ENCODE results near the gene ITPR1.
A peak's percentile ranks its signal among the peaks of the same experiment; 100 is the strongest.

The ITPR1 gene

GRCh38 chr3:4568841-4569240, 75.7 kb downstream of the ITPR1 start:
- no peak for TF ChIP-seq EZH2phosphoT487 (IDR thresholded peaks at IDR 0.05; ENCODE audit: borderline replicate concordance)
- TF ChIP-seq CTCF (conservative IDR thresholded peaks at IDR 0.05; ENCODE audit: low read length), result no peak
- no peaks in the 10 kb centered on the region for H3K9me3 ChIP-seq (ENCODE audit: insufficient read depth, low read depth, low read length)
- H3K4me1 ChIP-seq (ENCODE audit: insufficient read depth, low read length, poor library complexity, severe bottlenecking), result peaks cover 25% of the 10 kb centered on the region
- no peak overlapping the region for H2AFZ ChIP-seq (ENCODE audit: low read length)
- H3K79me2 ChIP-seq (ENCODE audit: insufficient read depth, low read length), result peaks cover 60% of the 10 kb centered on the region; the same call in 1 of the 2 replicates
- no peak overlapping the region for H3K4me3 ChIP-seq (ENCODE audit: low read length, poor library complexity, severe bottlenecking)
- H3K9me2 ChIP-seq (replicated peaks; ENCODE audit: low read depth, low read length), result no peaks in the 10 kb centered on the region
- H3K9ac ChIP-seq (ENCODE audit: low read depth, low read length, poor library complexity, severe bottlenecking), result no peak overlapping the region
- peaks cover 10% of the 10 kb centered on the region for H4K20me1 ChIP-seq (ENCODE audit: insufficient read depth, low read length, poor library complexity, severe bottlenecking)
- H3K4me2 ChIP-seq (ENCODE audit: low read depth, low read length, poor library complexity, severe bottlenecking), result no peak overlapping the region
- no peaks in the 10 kb centered on the region for H3K27me3 ChIP-seq (ENCODE audit: insufficient read depth, low read length, poor library complexity, severe bottlenecking)
- H3K36me3 ChIP-seq (ENCODE audit: insufficient read depth, low read length), result no peaks in the 10 kb centered on the region; the same call in 1 of the 2 replicates
- H3F3A ChIP-seq (ENCODE audit: low read depth), result no peaks in the 10 kb centered on the region

GRCh38 chr3:4570840-4571621, 77.9 kb downstream of the ITPR1 start:
- Histone ChIP-seq H3K27me3 (ENCODE audit: insufficient read depth, low read length, poor library complexity, severe bottlenecking) (no peaks in the 10 kb centered on the region), H3F3A (ENCODE audit: low read depth) (no peaks in the 10 kb centered on the region), H3K9me3 (ENCODE audit: insufficient read depth, low read depth, low read length) (no peaks in the 10 kb centered on the region), H3K36me3 (ENCODE audit: insufficient read depth, low read length) (no peaks in the 10 kb centered on the region; the same call in 1 of the 2 replicates), H4K20me1 (ENCODE audit: insufficient read depth, low read length, poor library complexity, severe bottlenecking) (peaks cover 10% of the 10 kb centered on the region), H3K9ac (ENCODE audit: low read depth, low read length, poor library complexity, severe bottlenecking) (no peak overlapping the region), H2AFZ (ENCODE audit: low read length) (no peak overlapping the region), H3K4me3 (ENCODE audit: low read length, poor library complexity, severe bottlenecking) (no peak overlapping the region), H3K4me2 (ENCODE audit: low read depth, low read length, poor library complexity, severe bottlenecking) (no peak overlapping the region), H3K4me1 (ENCODE audit: insufficient read depth, low read length, poor library complexity, severe bottlenecking) (peaks cover 15% of the 10 kb centered on the region), H3K79me2 (ENCODE audit: insufficient read depth, low read length) (peaks cover 49% of the 10 kb centered on the region; the same call in 1 of the 2 replicates), H3K9me2 (replicated peaks; ENCODE audit: low read depth, low read length) (no peaks in the 10 kb centered on the region)
- TF ChIP-seq EZH2phosphoT487 (IDR thresholded peaks at IDR 0.05; ENCODE audit: borderline replicate concordance) (no peak), CTCF (conservative IDR thresholded peaks at IDR 0.05; ENCODE audit: low read length) (no peak)

- Histone ChIP-seq H3K9ac (ENCODE audit: low read depth, low read length, poor library complexity, severe bottlenecking) (no peak overlapping the region), H3K4me3 (ENCODE audit: low read length, poor library complexity, severe bottlenecking) (no peak overlapping the region), H3K79me2 (ENCODE audit: insufficient read depth, low read length) (peaks cover 42% of the 10 kb centered on the region; the same call in 1 of the 2 replicates), H3K4me2 (ENCODE audit: low read depth, low read length, poor library complexity, severe bottlenecking) (no peak overlapping the region), H4K20me1 (ENCODE audit: insufficient read depth, low read length, poor library complexity, severe bottlenecking) (peaks cover 10% of the 10 kb centered on the region), H3K9me3 (ENCODE audit: insufficient read depth, low read depth, low read length) (no peaks in the 10 kb centered on the region), H3K36me3 (ENCODE audit: insufficient read depth, low read length) (no peaks in the 10 kb centered on the region; the same call in 1 of the 2 replicates), H2AFZ (ENCODE audit: low read length) (no peak overlapping the region), H3F3A (ENCODE audit: low read depth) (no peaks in the 10 kb centered on the region), H3K9me2 (replicated peaks; ENCODE audit: low read depth, low read length) (no peaks in the 10 kb centered on the region), H3K27me3 (ENCODE audit: insufficient read depth, low read length, poor library complexity, severe bottlenecking) (no peaks in the 10 kb centered on the region), H3K4me1 (ENCODE audit: insufficient read depth, low read length, poor library complexity, severe bottlenecking) (peaks cover 15% of the 10 kb centered on the region)
- TF ChIP-seq EZH2phosphoT487 (IDR thresholded peaks at IDR 0.05; ENCODE audit: borderline replicate concordance) (no peak), CTCF (conservative IDR thresholded peaks at IDR 0.05; ENCODE audit: low read length) (peak; percentile 67)
These were observed 78.7 kb downstream of the ITPR1 start for GRCh38 chr3:4571690-4572334.

Data from Loucy (cell line).